Measurements from ENCODE around the gene DCAKD. TPM values are rescaled to one million over a fixed set of nuclear protein-coding genes. Genes with fewer than 3 reads are reported as not detected.

The DCAKD gene
- total RNA-seq, 1 donor from 2014 or later, result 5.0 TPM

GRCh38 chr17:45043813-45044540, 7.5 kb downstream of the DCAKD start:
- intact Hi-C loops (cut with DNase I), result no loop called here
- H3K4me1 ChIP-seq, result peaks cover 12 to 18% of the 10 kb centered on the region in 2 donors
- peak overlapping the region in 1 of 2 donors; percentile 18 for H3K27ac ChIP-seq
- no peaks in the 10 kb centered on the region for H3K27me3 ChIP-seq
- no peak for DNase-seq (ENCODE audit: low spot score in 2 of 2)
- no peaks in the 10 kb centered on the region for H3K9me3 ChIP-seq
- no peaks in the 10 kb centered on the region for H3K36me3 ChIP-seq
- H3K4me3 ChIP-seq, result peak overlapping the region in 1 of 2 donors; percentile 36
- TF ChIP-seq CTCF (IDR thresholded peaks at IDR 0.05), result no peak

GRCh38 chr17:45042346-45043120, 8.9 kb downstream of the DCAKD start:
- H3K36me3 ChIP-seq, result no peaks in the 10 kb centered on the region
- no peaks in the 10 kb centered on the region for H3K27me3 ChIP-seq
- H3K27ac ChIP-seq, result no peak overlapping the region
- H3K4me3 ChIP-seq, result no peak overlapping the region
- intact Hi-C loops (cut with DNase I), result no loop called here
- no peak for TF ChIP-seq CTCF (IDR thresholded peaks at IDR 0.05)
- DNase-seq (ENCODE audit: low spot score in 2 of 2), result no peak
- no peaks in the 10 kb centered on the region for H3K9me3 ChIP-seq
- peaks cover 12 to 22% of the 10 kb centered on the region in 2 donors for H3K4me1 ChIP-seq

- Histone ChIP-seq H3K4me1 (peaks cover 12 to 20% of the 10 kb centered on the region in 2 donors), H3K4me3 (no peak overlapping the region), H3K27ac (no peak overlapping the region), H3K36me3 (no peaks in the 10 kb centered on the region), H3K9me3 (no peaks in the 10 kb centered on the region), H3K27me3 (no peaks in the 10 kb centered on the region)
- TF ChIP-seq CTCF (IDR thresholded peaks at IDR 0.05), result no peak
- intact Hi-C loops (cut with DNase I), result no loop called here
- DNase-seq (ENCODE audit: low spot score in 2 of 2), result no peak
Measured at GRCh38 chr17:45040459-45040858, 11.0 kb downstream of the DCAKD start.

DNA sequence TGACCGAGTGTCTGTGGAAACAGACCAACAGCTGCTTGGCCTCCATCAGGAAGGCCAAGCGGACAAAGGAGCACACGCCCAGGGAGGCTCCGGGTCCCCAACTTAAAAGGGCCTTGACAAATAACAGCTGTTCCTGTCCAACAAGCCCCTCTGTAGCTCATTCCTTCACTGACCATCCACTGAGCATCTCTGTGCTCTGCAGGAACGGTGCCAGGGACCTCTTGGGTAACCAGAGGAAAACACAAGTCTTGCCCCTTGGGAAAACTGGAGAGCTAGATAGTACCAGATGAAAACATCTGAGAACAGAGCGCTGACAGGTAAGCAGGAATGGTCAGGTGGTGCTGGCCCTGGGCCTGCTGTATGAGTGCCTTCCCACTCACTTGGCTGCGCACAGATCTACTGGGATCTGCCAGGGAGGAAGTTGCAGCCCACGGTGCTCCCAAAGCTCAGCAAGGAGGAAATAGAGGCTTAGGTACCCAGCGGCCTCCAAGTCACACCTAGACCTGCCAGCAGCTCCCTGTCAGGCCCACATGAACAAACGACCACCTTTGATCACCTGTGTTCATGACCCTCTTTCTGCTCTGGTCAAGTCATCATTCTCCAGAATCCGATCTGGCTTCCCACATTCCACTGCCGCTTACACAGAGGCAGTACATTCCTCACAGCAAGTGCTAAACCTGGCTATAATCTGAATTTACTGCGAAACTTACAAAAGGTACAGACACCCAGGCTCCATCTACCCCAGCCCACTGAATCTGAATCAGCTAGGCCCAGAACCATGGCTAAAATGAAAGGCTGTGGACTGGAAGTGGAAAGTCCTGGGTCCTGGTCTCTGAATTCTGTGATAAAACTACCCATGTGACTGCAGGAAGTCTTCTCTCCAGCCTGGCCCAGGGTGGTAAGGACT, 12.5 kb downstream of the DCAKD start:
- peaks cover 9 to 17% of the 10 kb centered on the region in 2 donors for H3K4me1 ChIP-seq
- intact Hi-C loops (cut with DNase I), result no loop called here
- no peak for TF ChIP-seq CTCF (IDR thresholded peaks at IDR 0.05)
- no peaks in the 10 kb centered on the region for H3K9me3 ChIP-seq
- DNase-seq (ENCODE audit: low spot score in 2 of 2), result no peak
- H3K27ac ChIP-seq, result peak overlapping the region in 1 of 2 donors; percentile 3
- no peaks in the 10 kb centered on the region for H3K27me3 ChIP-seq
- no peak overlapping the region for H3K4me3 ChIP-seq
- H3K36me3 ChIP-seq, result peaks cover under 1 to 2% of the 10 kb centered on the region in 2 donors

- Histone ChIP-seq H3K27ac (no peak overlapping the region), H3K9me3 (no peaks in the 10 kb centered on the region), H3K27me3 (no peaks in the 10 kb centered on the region), H3K4me1 (peaks cover 0 to 6% of the 10 kb centered on the region in 2 donors), H3K4me3 (no peak overlapping the region), H3K36me3 (peaks cover 15 to 25% of the 10 kb centered on the region in 2 donors)
- no peak for TF ChIP-seq CTCF (IDR thresholded peaks at IDR 0.05)
- no peak for DNase-seq (ENCODE audit: low spot score in 2 of 2)
- intact Hi-C loops (cut with DNase I), result no loop called here
Measured at GRCh38 chr17:45036691-45037090, 14.7 kb downstream of the DCAKD start.

All from ascending aorta (tissue), 2 donors.